HepG2 (cell line): ENCODE data around the gene OTOP3. TPM values are rescaled to one million over a fixed set of nuclear protein-coding genes. Genes with fewer than 3 reads are reported as not detected.

Source experiments
- EP300 ChIP-seq, 3 experiments: sonication (generic) in 1 of 3; formaldehyde crosslinking in 1 of 3; IDR thresholded peaks; 2 replicates each; pipeline versions ENCODE4 v1.5.1 to v1.6.1; 2011 to 2020; ENCODE audit warnings: low read depth in 2 of 3, low read length in 2 of 3, borderline replicate concordance in 1 of 3, improper control_type of control experiment in 1 of 3, mild to moderate bottlenecking in 1 of 3, missing genetic modification reagents in 1 of 3, moderate library complexity in 1 of 3
- KDM2A ChIP-seq: sonication (generic); formaldehyde crosslinking; IDR thresholded peaks from 2 replicates; pipeline ENCODE4 v1.4.0; 2020; ENCODE audit warnings: low read depth, missing genetic modification reagents, borderline replicate concordance
- MLXIP ChIP-seq: sonication (generic); formaldehyde crosslinking; IDR thresholded peaks from 2 replicates; pipeline ENCODE4 v1.9.0; 2021; ENCODE audit warnings: missing genetic modification reagents, borderline replicate concordance
- NFIC ChIP-seq: IDR thresholded peaks from 2 replicates; pipeline ENCODE4 v1.6.1; 2012; ENCODE audit warnings: mild to moderate bottlenecking, low read length, inconsistent platforms
- ZNF142 ChIP-seq: sonication (generic); formaldehyde crosslinking; IDR thresholded peaks from 2 replicates; pipeline ENCODE4 v1.4.0; 2020; ENCODE audit warnings: missing genetic modification reagents
- ZNF280B ChIP-seq: sonication (generic); formaldehyde crosslinking; IDR thresholded peaks from 2 replicates; pipeline ENCODE4 v1.5.0; 2020; ENCODE audit warnings: missing genetic modification reagents, mild to moderate bottlenecking, borderline replicate concordance
- ZNF670 ChIP-seq: sonication (generic); formaldehyde crosslinking; IDR thresholded peaks from 2 replicates; pipeline ENCODE4 v1.8.0; 2022; ENCODE audit warnings: mild to moderate bottlenecking, missing genetic modification reagents, borderline replicate concordance
- ZSCAN21 ChIP-seq: sonication (generic); formaldehyde crosslinking; IDR thresholded peaks from 2 replicates; pipeline ENCODE4 v1.8.0; 2022; ENCODE audit warnings: mild to moderate bottlenecking, missing genetic modification reagents, moderate library complexity, borderline replicate concordance
- polyA plus RNA-seq, 8 experiments: library from polyadenylated mRNA; depleted of rRNA in 3 of 8; stranded (reverse) in 7 of 8; unstranded in 1 of 8; fragments of >200 nt; fragmentation: Illumina TruSeq in 4 of 8; extraction: Trizol in 4 of 8; gene quantifications; 2 replicates each; pipeline versions ENCODE4 v1.2.1 to v1.2.3, GENCODE V29; 2011 to 2016; ENCODE audit warnings: low read depth in 4 of 8, missing spikeins in 1 of 8, mixed read lengths in 1 of 8; ENCODE audit not compliant: insufficient read depth in 1 of 8
- total RNA-seq, 5 experiments: library from RNA; depleted of rRNA; stranded (reverse); fragments of >200 nt; fragmentation: Illumina TruSeq; extraction: Trizol; gene quantifications; 2 replicates each; pipeline ENCODE4 v1.2.3, GENCODE V29; 2016; ENCODE audit warnings: low read depth in 1 of 5
- TF ChIP-seq, protein P1 (sequence below): sonication (generic); formaldehyde crosslinking; IDR thresholded peaks from 2 replicates; pipeline ENCODE4 v1.4.0; 2020; ENCODE audit warnings: missing genetic modification reagents
- TF ChIP-seq, protein P2 (sequence below): sonication (generic); formaldehyde crosslinking; IDR thresholded peaks from 2 replicates; pipeline ENCODE4 v1.5.0; 2020; ENCODE audit warnings: mild to moderate bottlenecking, missing genetic modification reagents

OTOP3 gene
- total and polyA plus RNA-seq, 2 of the 13 experiments (the other 11 are each of a cell fraction or from before 2014, with no cell fraction given) = not detected

DNA sequence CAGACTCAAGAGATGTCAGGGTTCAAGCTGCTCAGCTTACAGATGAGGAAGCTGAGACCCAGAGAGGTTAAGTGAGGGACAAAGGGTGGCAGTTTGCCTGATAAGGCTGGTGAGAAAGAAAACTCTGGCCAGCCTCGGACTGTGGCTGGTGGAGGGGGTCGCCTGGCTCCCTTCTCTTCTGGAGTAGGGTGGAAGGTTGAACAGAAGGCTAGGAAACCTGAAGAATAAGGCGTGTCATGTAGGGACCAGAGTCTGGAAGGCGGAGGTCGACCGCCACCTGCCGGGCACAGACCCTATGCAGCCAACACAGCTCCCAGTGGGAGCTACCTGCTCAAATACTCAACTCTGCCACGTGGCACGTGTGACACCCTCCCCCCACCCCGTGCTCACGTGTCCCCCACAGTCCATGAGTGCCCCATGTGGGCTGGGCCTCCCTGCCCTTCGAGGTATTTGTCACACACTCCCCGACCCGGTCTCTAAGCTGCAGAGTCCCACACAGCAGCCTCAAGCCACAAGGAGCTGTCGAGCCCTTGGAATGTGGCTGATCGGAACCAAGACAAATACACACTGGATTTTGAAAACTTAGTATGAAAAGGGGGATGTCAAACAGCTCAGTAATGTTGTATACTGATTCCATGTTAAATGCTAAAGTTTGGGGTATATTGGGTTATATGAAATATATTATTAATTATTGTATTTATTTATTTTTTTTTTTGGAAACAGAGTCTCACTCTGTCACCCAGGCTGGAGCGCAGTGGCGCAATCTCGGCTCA, 25.1 kb downstream of the OTOP3 start (continued):
- TF ChIP-seq, protein P1, sequence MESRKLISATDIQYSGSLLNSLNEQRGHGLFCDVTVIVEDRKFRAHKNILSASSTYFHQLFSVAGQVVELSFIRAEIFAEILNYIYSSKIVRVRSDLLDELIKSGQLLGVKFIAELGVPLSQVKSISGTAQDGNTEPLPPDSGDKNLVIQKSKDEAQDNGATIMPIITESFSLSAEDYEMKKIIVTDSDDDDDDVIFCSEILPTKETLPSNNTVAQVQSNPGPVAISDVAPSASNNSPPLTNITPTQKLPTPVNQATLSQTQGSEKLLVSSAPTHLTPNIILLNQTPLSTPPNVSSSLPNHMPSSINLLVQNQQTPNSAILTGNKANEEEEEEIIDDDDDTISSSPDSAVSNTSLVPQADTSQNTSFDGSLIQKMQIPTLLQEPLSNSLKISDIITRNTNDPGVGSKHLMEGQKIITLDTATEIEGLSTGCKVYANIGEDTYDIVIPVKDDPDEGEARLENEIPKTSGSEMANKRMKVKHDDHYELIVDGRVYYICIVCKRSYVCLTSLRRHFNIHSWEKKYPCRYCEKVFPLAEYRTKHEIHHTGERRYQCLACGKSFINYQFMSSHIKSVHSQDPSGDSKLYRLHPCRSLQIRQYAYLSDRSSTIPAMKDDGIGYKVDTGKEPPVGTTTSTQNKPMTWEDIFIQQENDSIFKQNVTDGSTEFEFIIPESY (CRISPR knock-in tag) = peak; percentile 91
- TF ChIP-seq EP300 (IDR thresholded peaks at IDR 0.05; ENCODE audit: low read depth in 2 of 2, low read length in 2 of 2) = no peak
- peak; percentile 68; the same call in 1 of the 2 replicates for TF ChIP-seq EP300 (CRISPR knock-in tag; IDR thresholded peaks at IDR 0.05; ENCODE audit: borderline replicate concordance)
- peak; percentile 5; the same call in 1 of the 2 replicates for TF ChIP-seq ZNF142
- peak; percentile 73; the same call in 1 of the 2 replicates for TF ChIP-seq ZSCAN21
- peak; percentile 29; the same call in 1 of the 2 replicates for TF ChIP-seq MLXIP (CRISPR knock-in tag)
- TF ChIP-seq KDM2A = peak; percentile 85
- TF ChIP-seq, protein P2, sequence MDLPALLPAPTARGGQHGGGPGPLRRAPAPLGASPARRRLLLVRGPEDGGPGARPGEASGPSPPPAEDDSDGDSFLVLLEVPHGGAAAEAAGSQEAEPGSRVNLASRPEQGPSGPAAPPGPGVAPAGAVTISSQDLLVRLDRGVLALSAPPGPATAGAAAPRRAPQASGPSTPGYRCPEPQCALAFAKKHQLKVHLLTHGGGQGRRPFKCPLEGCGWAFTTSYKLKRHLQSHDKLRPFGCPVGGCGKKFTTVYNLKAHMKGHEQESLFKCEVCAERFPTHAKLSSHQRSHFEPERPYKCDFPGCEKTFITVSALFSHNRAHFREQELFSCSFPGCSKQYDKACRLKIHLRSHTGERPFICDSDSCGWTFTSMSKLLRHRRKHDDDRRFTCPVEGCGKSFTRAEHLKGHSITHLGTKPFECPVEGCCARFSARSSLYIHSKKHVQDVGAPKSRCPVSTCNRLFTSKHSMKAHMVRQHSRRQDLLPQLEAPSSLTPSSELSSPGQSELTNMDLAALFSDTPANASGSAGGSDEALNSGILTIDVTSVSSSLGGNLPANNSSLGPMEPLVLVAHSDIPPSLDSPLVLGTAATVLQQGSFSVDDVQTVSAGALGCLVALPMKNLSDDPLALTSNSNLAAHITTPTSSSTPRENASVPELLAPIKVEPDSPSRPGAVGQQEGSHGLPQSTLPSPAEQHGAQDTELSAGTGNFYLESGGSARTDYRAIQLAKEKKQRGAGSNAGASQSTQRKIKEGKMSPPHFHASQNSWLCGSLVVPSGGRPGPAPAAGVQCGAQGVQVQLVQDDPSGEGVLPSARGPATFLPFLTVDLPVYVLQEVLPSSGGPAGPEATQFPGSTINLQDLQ (CRISPR knock-in tag) = 0 out of 2 replicates have a peak, but pooled peaks have one; percentile 47
- no peak for TF ChIP-seq ZNF670 (CRISPR knock-in tag)
- TF ChIP-seq ZNF280B (CRISPR knock-in tag) = peak; percentile 96
- TF ChIP-seq NFIC = no peak
